A549 (cell line): ENCODE measurements around the gene TAS1R3. TPM values are rescaled to one million over a fixed set of nuclear protein-coding genes. Genes with fewer than 3 reads are reported as not detected.
"Not testable (repeated sequence)": the region's sequence is repeated elsewhere in the genome, so short reads cannot be mapped to it uniquely, and the experiment has no call there.

ENCODE experiments used
- ATAC-seq, 2 experiments: fragments of 200-7000 bp in 1 of 2; fragments of >200 bp in 1 of 2; cut with Nextera tagmentation in 1 of 2; cut with Tn5 transposase in 1 of 2; 3 replicates each; pipeline versions ENCODE4 v1.8.0 to v1.9.1; 2018 to 2020; ENCODE audit warnings: mild to moderate bottlenecking in 1 of 2, moderate library complexity in 1 of 2
- CTCF ChIA-PET: fragments of 300-600 bp; sonication (Branson Sonifier 250); formaldehyde crosslinking; extraction: SDS; loops from one replicate; lab custom pipeline; 2021; ENCODE audit warnings: antibody characterized with exemption, inconsistent platforms; lab: Yijun Ruan, JAX
- POLR2A ChIA-PET: fragments of 350-600 bp; formaldehyde crosslinking; extraction: SDS; loops from one replicate; lab custom pipeline; 2021; ENCODE audit warnings: antibody characterized with exemption, inconsistent platforms; lab: Yijun Ruan, JAX
- DNase-seq, 2 experiments: peaks; one replicate each; pipeline versions ENCODE4 v3.0.0 to v3.0.0-alpha.2; 2011 to 2016; ENCODE audit warnings: low read depth in 1 of 2, low spot score in 1 of 2
- FAIRE-seq: peaks from 2 replicates; lab custom pipeline; 2011; peaks lifted over from hg19 to GRCh38; lab: Jason Lieb, UNC
- H3K27ac ChIP-seq, 2 experiments: fragments of >200 bp; sonication (Bioruptor Twin); formaldehyde crosslinking; 3 replicates each; pipeline ENCODE4 v1.5.1; 2016 to 2017
- H3K4me1 ChIP-seq: fragments of >200 bp; sonication (Bioruptor Twin); formaldehyde crosslinking; 3 replicates; pipeline ENCODE4 v1.6.1; 2016
- H3K4me2 ChIP-seq: fragments of >200 bp; sonication (Bioruptor Twin); formaldehyde crosslinking; 3 replicates; pipeline ENCODE4 v1.6.1; 2016
- H3K4me3 ChIP-seq: fragments of >200 bp; sonication (Bioruptor Twin); formaldehyde crosslinking; 3 replicates; pipeline ENCODE4 v1.5.1; 2016
- H3K9me3 ChIP-seq: fragments of >200 bp; sonication (Bioruptor Twin); formaldehyde crosslinking; 3 replicates; pipeline ENCODE4 v1.6.1; 2016
- ATOH8 ChIP-seq: fragments of 250-450 bp; sonication (Bioruptor Pico); IDR thresholded peaks from 2 replicates; pipeline ENCODE4 v1.5.0; 2020; ENCODE audit warnings: low read depth, mild to moderate bottlenecking, moderate library complexity
- BCL3 ChIP-seq: fragments of >200 bp; sonication (Bioruptor Twin); formaldehyde crosslinking; IDR thresholded peaks from 3 replicates; pipeline ENCODE4 v1.6.1; 2016
- CBX2 ChIP-seq: fragments of 200-600 bp; sonication (generic); IDR thresholded peaks from 2 replicates; pipeline ENCODE4 v1.6.1; 2016; ENCODE audit warnings: low read depth, mild to moderate bottlenecking, borderline replicate concordance
- CEBPB ChIP-seq, 2 experiments: fragments of >200 bp in 1 of 2; sonication (Bioruptor Twin) in 1 of 2; formaldehyde crosslinking in 1 of 2; IDR thresholded peaks; 2 replicates each; pipeline ENCODE4 v1.6.1; 2012 to 2016
- EHF ChIP-seq: fragments of 250-450 bp; sonication (Bioruptor Pico); IDR thresholded peaks from 2 replicates; pipeline ENCODE4 v1.5.0; 2020; ENCODE audit warnings: mild to moderate bottlenecking
- ELK1 ChIP-seq: fragments of 150-350 bp; IDR thresholded peaks from 2 replicates; pipeline ENCODE4 v1.6.1; 2014; ENCODE audit warnings: low read depth, mild to moderate bottlenecking, low read length
- ESRRA ChIP-seq: fragments of 150-350 bp; IDR thresholded peaks from 2 replicates; pipeline ENCODE4 v1.6.1; 2014; ENCODE audit warnings: mild to moderate bottlenecking, low read length, borderline replicate concordance
- FOSL2 ChIP-seq, 2 experiments: fragments of 450-650 bp in 1 of 2; fragments of >200 bp in 1 of 2; sonication (Bioruptor Twin) in 1 of 2; formaldehyde crosslinking; IDR thresholded peaks; 2 replicates each; pipeline versions ENCODE4 v1.5.0 to v1.6.1; 2016 to 2020; ENCODE audit warnings: mild to moderate bottlenecking in 1 of 2, moderate library complexity in 1 of 2
- FOXS1 ChIP-seq: fragments of 250-450 bp; sonication (Bioruptor Pico); IDR thresholded peaks from 2 replicates; pipeline ENCODE4 v1.5.0; 2020; ENCODE audit warnings: mild to moderate bottlenecking, moderate library complexity
- HOXA7 ChIP-seq: fragments of 250-450 bp; sonication (Bioruptor Pico); IDR thresholded peaks from 2 replicates; pipeline ENCODE4 v1.5.0; 2020; ENCODE audit warnings: mild to moderate bottlenecking, moderate library complexity
- JUNB ChIP-seq: fragments of >200 bp; sonication (Bioruptor Twin); formaldehyde crosslinking; IDR thresholded peaks from 2 replicates; pipeline ENCODE4 v1.6.1; 2016
- KDM5A ChIP-seq: fragments of 200-600 bp; sonication (generic); IDR thresholded peaks from 2 replicates; pipeline ENCODE4 v1.6.1; 2016; ENCODE audit warnings: antibody characterized with exemption, mild to moderate bottlenecking
- MAFK ChIP-seq: fragments of 450-650 bp; IDR thresholded peaks from 2 replicates; pipeline ENCODE4 v1.6.1; 2014; ENCODE audit not compliant: partially characterized antibody
- MAZ ChIP-seq: fragments of 150-350 bp; IDR thresholded peaks from 2 replicates; pipeline ENCODE4 v1.6.1; 2014; ENCODE audit warnings: antibody characterized with exemption, low read depth, low read length, borderline replicate concordance
- NFE2L2 ChIP-seq: fragments of 150-350 bp; conservative IDR thresholded peaks from 2 replicates; pipeline ENCODE4 v1.6.1; 2014; ENCODE audit warnings: low read length
- NPAS2 ChIP-seq: fragments of 250-450 bp; sonication (Bioruptor Pico); IDR thresholded peaks from 2 replicates; pipeline ENCODE4 v1.8.0; 2022; ENCODE audit warnings: mild to moderate bottlenecking, moderate library complexity, borderline replicate concordance
- PHF8 ChIP-seq: fragments of 200-600 bp; sonication (generic); IDR thresholded peaks from 2 replicates; pipeline ENCODE4 v1.6.1; 2016; ENCODE audit warnings: low read depth, mild to moderate bottlenecking, antibody characterized with exemption, moderate library complexity, borderline replicate concordance
- POLR2AphosphoS2 ChIP-seq: conservative IDR thresholded peaks from 2 replicates; pipeline ENCODE4 v1.6.1; 2012; ENCODE audit warnings: low read length, improper control_type of control experiment, inconsistent platforms
- RARB ChIP-seq: fragments of 250-450 bp; sonication (Bioruptor Pico); IDR thresholded peaks from 2 replicates; pipeline ENCODE4 v1.8.0; 2021; ENCODE audit warnings: mild to moderate bottlenecking, moderate library complexity
- TP53 ChIP-seq: fragments of 250-450 bp; sonication (Bioruptor Pico); IDR thresholded peaks from 2 replicates; pipeline ENCODE4 v1.5.0; 2021; ENCODE audit warnings: mild to moderate bottlenecking, moderate library complexity
- ZFP36 ChIP-seq: fragments of 450-650 bp; IDR thresholded peaks from 2 replicates; pipeline ENCODE4 v1.6.1; 2014; ENCODE audit warnings: borderline replicate concordance; ENCODE audit not compliant: partially characterized antibody
- WGBS: methylation state at CpG from one replicate; pipeline ENCODE4 v1.1.6; 2017; ENCODE audit errors: missing lambda C conversion rate; 5-methylcytosine and 5-hydroxymethylcytosine counted together
- polyA plus RNA-seq, 4 experiments: library from polyadenylated mRNA; depleted of rRNA in 3 of 4; stranded (reverse); fragments of >200 nt; fragmentation: RNase III in 1 of 4; extraction: RNeasy Plus Mini Kit Qiagen cat#74134 plus additional on column Dnase treatment in 1 of 4; gene quantifications; 2 replicates in 3 of 4; 3 replicates in 1 of 4; pipeline ENCODE4 v1.2.3, GENCODE V29; 2011 to 2017

The TAS1R3 gene
- polyA plus RNA-seq, 2 of the 4 experiments (the other 2 are of a cell fraction): 0.05 to 0.15 TPM

- TF ChIP-seq CEBPB (IDR thresholded peaks at IDR 0.05) (no peak), FOSL2 (IDR thresholded peaks at IDR 0.05) (no peak), FOSL2 (CRISPR knock-in tag; IDR thresholded peaks at IDR 0.05) (no peak), ESRRA (no peak), BCL3 (no peak), KDM5A (no peak), ATOH8 (CRISPR knock-in tag) (no peak)
- ChIA-PET POLR2A (interaction anchor here (0.8 kb wide), 1 partner anchor 84 kb away, joined by 3 read pairs; the partner anchor contains the start of gene CCNL2), CTCF (interaction anchor here (0.7 to 1.2 kb wide), 3 partner anchors 57 to 330 kb away, joined by 3 read pairs; no protein-coding TSS in a partner anchor)
- FAIRE-seq (no peak), DNase-seq (no peak), ATAC-seq (no peak)
- Histone ChIP-seq H3K9me3 (no peaks in the 10 kb centered on the region), H3K4me3 (no peak overlapping the region), H3K4me2 (no peak overlapping the region), H3K27ac (no peak overlapping the region), H3K4me1 (peaks cover 23% of the 10 kb centered on the region)
- 94% methylated on average over 23 of the region's 23 CpGs for whole genome bisulfite sequencing
These were observed 16.3 kb upstream of the TAS1R3 start for GRCh38 chr1:1314678-1315335.

GRCh38 chr1:1315435-1315954 lies 15.6 kb upstream of the TAS1R3 start:
- POLR2A ChIA-PET: interaction anchor here (0.8 kb wide), 1 partner anchor 84 kb away, joined by 3 read pairs; the partner anchor contains the start of gene CCNL2
- peaks cover 21% of the 10 kb centered on the region for H3K4me1 ChIP-seq
- TF ChIP-seq NFE2L2: no peak
- no peak for TF ChIP-seq RARB (CRISPR knock-in tag)
- no peak for TF ChIP-seq JUNB
- no peak for TF ChIP-seq ZFP36
- no peak for TF ChIP-seq ESRRA
- no peak for TF ChIP-seq PHF8
- TF ChIP-seq MAZ: no peak
- no peak for TF ChIP-seq CBX2
- TF ChIP-seq EHF (CRISPR knock-in tag): no peak
- no peak for TF ChIP-seq MAFK
- TF ChIP-seq TP53 (CRISPR knock-in tag): no peak
- no peak for TF ChIP-seq FOXS1 (CRISPR knock-in tag)
- no peak for TF ChIP-seq POLR2AphosphoS2
- no peak for TF ChIP-seq ELK1
- no peak for TF ChIP-seq HOXA7 (CRISPR knock-in tag)
- TF ChIP-seq NPAS2 (CRISPR knock-in tag): no peak
- no peak for TF ChIP-seq BCL3
- CTCF ChIA-PET: interaction anchor here (1.0 to 1.2 kb wide), 2 partner anchors 56 to 331 kb away, joined by 3 read pairs; no protein-coding TSS in a partner anchor
- H3K9me3 ChIP-seq: no peaks in the 10 kb centered on the region
- no peak for ATAC-seq
- FAIRE-seq: no peak
- H3K27ac ChIP-seq: no peak overlapping the region
- 89% methylated on average over 6 of the region's 26 CpGs for WGBS
- no peak overlapping the region for H3K4me3 ChIP-seq
- no peak overlapping the region for H3K4me2 ChIP-seq
- DNase-seq: no peak

- H3K4me3 ChIP-seq, ATAC-seq, H3K27ac ChIP-seq, DNase-seq, FAIRE-seq, CTCF ChIA-PET, H3K9me3 ChIP-seq, H3K4me2 ChIP-seq, POLR2A ChIA-PET: not testable (repeated sequence)
- peaks cover 21% of the 10 kb centered on the region for H3K4me1 ChIP-seq
- 84% methylated on average over 8 of the region's 8 CpGs for WGBS
These were observed 14.9 kb upstream of the TAS1R3 start for GRCh38 chr1:1316199-1316598.
